H9 (cell line): ENCODE results near the gene DHRS1. TPM values are rescaled to one million over a fixed set of nuclear protein-coding genes. Genes with fewer than 3 reads are reported as not detected.

ENCODE experiments used
- DNase-seq: peaks from one replicate; pipeline ENCODE4 v3.0.0-alpha.2; 2017
- H2AFZ ChIP-seq: one replicate; pipeline ENCODE4 v1.6.1; 2013; ENCODE audit warnings: mild to moderate bottlenecking, low read length, control low read depth, moderate library complexity
- H2AK5ac ChIP-seq: 2 replicates; pipeline ENCODE4 v1.6.1; 2013; ENCODE audit warnings: low read length, control low read depth, mixed read lengths; ENCODE audit not compliant: insufficient read length
- H2BK120ac ChIP-seq: one replicate; pipeline ENCODE4 v1.6.1; 2013; ENCODE audit warnings: low read depth, mild to moderate bottlenecking, low read length, control low read depth, inconsistent platforms; ENCODE audit not compliant: poor library complexity, severe bottlenecking
- H2BK12ac ChIP-seq: 2 replicates; pipeline ENCODE4 v1.6.1; 2013; ENCODE audit warnings: low read length, control low read depth, mixed read lengths, low read depth; ENCODE audit not compliant: insufficient read length
- H2BK15ac ChIP-seq: 2 replicates; pipeline ENCODE4 v1.6.1; 2013; ENCODE audit warnings: low read depth, low read length, control low read depth
- H2BK20ac ChIP-seq: one replicate; pipeline ENCODE4 v1.6.1; 2013; ENCODE audit warnings: low read depth, mild to moderate bottlenecking, low read length, control low read depth, inconsistent platforms; ENCODE audit not compliant: poor library complexity, severe bottlenecking
- H2BK5ac ChIP-seq: 2 replicates; pipeline ENCODE4 v1.6.1; 2013; ENCODE audit warnings: low read length, control low read depth, mixed read lengths; ENCODE audit not compliant: insufficient read length
- H3K14ac ChIP-seq: 2 replicates; pipeline ENCODE4 v1.6.1; 2013; ENCODE audit warnings: low read length, control low read depth; ENCODE audit not compliant: insufficient read depth
- H3K18ac ChIP-seq: 2 replicates; pipeline ENCODE4 v1.6.1; 2013; ENCODE audit warnings: low read depth, mild to moderate bottlenecking, mixed read lengths, low read length, control low read depth; ENCODE audit not compliant: insufficient read length
- H3K23ac ChIP-seq: 2 replicates; pipeline ENCODE4 v1.6.1; 2013; ENCODE audit warnings: low read length, control low read depth, mixed read lengths, low read depth; ENCODE audit not compliant: insufficient read length
- H3K23me2 ChIP-seq: 2 replicates; pipeline ENCODE4 v1.6.1; 2013; ENCODE audit warnings: low read depth, mild to moderate bottlenecking, mixed read lengths, low read length, control low read depth; ENCODE audit not compliant: insufficient read length, poor library complexity, severe bottlenecking
- H3K27ac ChIP-seq: 2 replicates; pipeline ENCODE4 v1.5.1; 2013; ENCODE audit warnings: low read length, control low read depth, mixed read lengths, low read depth; ENCODE audit not compliant: insufficient read length
- H3K27me3 ChIP-seq: 2 replicates; pipeline ENCODE4 v1.6.1; 2013; ENCODE audit warnings: low read length, control low read depth, inconsistent platforms; ENCODE audit not compliant: insufficient read depth
- H3K4ac ChIP-seq: 2 replicates; pipeline ENCODE4 v1.6.1; 2013; ENCODE audit warnings: low read depth, mild to moderate bottlenecking, control low read depth, inconsistent platforms, low read length, moderate library complexity
- H3K4me1 ChIP-seq: 2 replicates; pipeline ENCODE4 v1.6.1; 2013; ENCODE audit warnings: low read length, control low read depth, inconsistent platforms; ENCODE audit not compliant: insufficient read depth
- H3K4me2 ChIP-seq: 2 replicates; pipeline ENCODE4 v1.6.1; 2013; ENCODE audit warnings: low read length, control low read depth, mixed read lengths; ENCODE audit not compliant: insufficient read length, insufficient read depth
- H3K56ac ChIP-seq: 2 replicates; pipeline ENCODE4 v1.6.1; 2013; ENCODE audit warnings: low read depth, mild to moderate bottlenecking, mixed read lengths, low read length, control low read depth; ENCODE audit not compliant: insufficient read length
- H3K79me1 ChIP-seq: 2 replicates; pipeline ENCODE4 v1.6.1; 2013; ENCODE audit warnings: low read depth, mild to moderate bottlenecking, moderate library complexity, low read length, control low read depth, inconsistent platforms; ENCODE audit not compliant: insufficient read depth, poor library complexity, severe bottlenecking
- H3K79me2 ChIP-seq: 2 replicates; pipeline ENCODE4 v1.6.1; 2013; ENCODE audit warnings: low read length, control low read depth, inconsistent platforms; ENCODE audit not compliant: insufficient read depth
- H3K9ac ChIP-seq: 2 replicates; pipeline ENCODE4 v1.6.1; 2013; ENCODE audit warnings: low read length, control low read depth, mixed read lengths; ENCODE audit not compliant: insufficient read length; ENCODE audit errors: extremely low read depth
- H3K9me3 ChIP-seq: one replicate; pipeline ENCODE4 v1.6.1; 2013; ENCODE audit warnings: low read depth, low read length, inconsistent platforms; ENCODE audit not compliant: control insufficient read depth
- H3T11ph ChIP-seq: one replicate; pipeline ENCODE4 v1.6.1; 2013; ENCODE audit warnings: mild to moderate bottlenecking, low read length, control low read depth, inconsistent platforms
- H4K20me1 ChIP-seq: one replicate; pipeline ENCODE4 v1.6.1; 2013; ENCODE audit not compliant: control insufficient read depth, insufficient read length, insufficient read depth
- H4K5ac ChIP-seq: 2 replicates; pipeline ENCODE4 v1.6.1; 2013; ENCODE audit warnings: low read depth, mild to moderate bottlenecking, mixed read lengths, low read length, control low read depth; ENCODE audit not compliant: insufficient read length
- H4K8ac ChIP-seq: replicated peaks from 2 replicates; pipeline ENCODE4 v1.6.1; 2013; ENCODE audit warnings: low read length, control low read depth, mixed read lengths, low read depth; ENCODE audit not compliant: insufficient read length
- H4K91ac ChIP-seq: 2 replicates; pipeline ENCODE4 v1.6.1; 2013; ENCODE audit warnings: low read depth, mild to moderate bottlenecking, moderate library complexity, mixed read lengths, low read length, control low read depth; ENCODE audit not compliant: insufficient read length
- H3K27ac Mint-ChIP-seq, 3 experiments: 2 replicates in 2 of 3; 3 replicates in 1 of 3; pipeline ENCODE4 v1.8.0; 2020 to 2021; ENCODE audit warnings: mixed read lengths in 3 of 3, mild to moderate bottlenecking in 1 of 3, moderate library complexity in 1 of 3
- H3K27me3 Mint-ChIP-seq: 2 replicates; pipeline ENCODE4 v1.8.0; 2021; ENCODE audit warnings: low read depth, mild to moderate bottlenecking, moderate library complexity, mixed read lengths
- H3K36me3 Mint-ChIP-seq, 3 experiments: 2 replicates in 2 of 3; 3 replicates in 1 of 3; pipeline ENCODE4 v1.8.0; 2020 to 2021; ENCODE audit warnings: low read depth in 3 of 3, mixed read lengths in 3 of 3; ENCODE audit not compliant: insufficient read depth in 1 of 3
- H3K4me1 Mint-ChIP-seq, 2 experiments: 2 replicates each; pipeline ENCODE4 v1.8.0; 2020; ENCODE audit warnings: mixed read lengths in 2 of 2
- H3K4me3 Mint-ChIP-seq, 2 experiments: 2 replicates in 1 of 2; 3 replicates in 1 of 2; pipeline ENCODE4 v1.8.0; 2020 to 2021; ENCODE audit warnings: mild to moderate bottlenecking in 2 of 2, mixed read lengths in 2 of 2, moderate library complexity in 1 of 2
- H3K9me3 Mint-ChIP-seq, 2 experiments: 2 replicates in 1 of 2; 3 replicates in 1 of 2; pipeline ENCODE4 v1.8.0; 2020; ENCODE audit warnings: mild to moderate bottlenecking in 2 of 2, mixed read lengths in 2 of 2, moderate library complexity in 1 of 2
- WGBS: extraction: QIAGEN DNeasy Blood & Tissue Kit; methylation state at CpG from one replicate; pipeline ENCODE4 v1.1.7; 2013; ENCODE audit warnings: missing lambda C conversion rate, low lambda C conversion rate, mixed read lengths; ENCODE audit not compliant: insufficient read length; ENCODE audit errors: extremely low coverage; 5-methylcytosine and 5-hydroxymethylcytosine counted together
- total RNA-seq: library from RNA; stranded (reverse); gene quantifications from 2 replicates; pipeline ENCODE4 v1.2.1, GENCODE V29; 2021
- TF ChIP-seq, protein P1 (sequence below): fragments of 200-600 bp; sonication (generic); conservative IDR thresholded peaks from 3 replicates; pipeline ENCODE4 v1.8.0; 2021; ENCODE audit warnings: antibody characterized with exemption, mild to moderate bottlenecking

Gene DHRS1
- total RNA-seq, 1 experiment from 2014 or later = 19.1 TPM

DNA sequence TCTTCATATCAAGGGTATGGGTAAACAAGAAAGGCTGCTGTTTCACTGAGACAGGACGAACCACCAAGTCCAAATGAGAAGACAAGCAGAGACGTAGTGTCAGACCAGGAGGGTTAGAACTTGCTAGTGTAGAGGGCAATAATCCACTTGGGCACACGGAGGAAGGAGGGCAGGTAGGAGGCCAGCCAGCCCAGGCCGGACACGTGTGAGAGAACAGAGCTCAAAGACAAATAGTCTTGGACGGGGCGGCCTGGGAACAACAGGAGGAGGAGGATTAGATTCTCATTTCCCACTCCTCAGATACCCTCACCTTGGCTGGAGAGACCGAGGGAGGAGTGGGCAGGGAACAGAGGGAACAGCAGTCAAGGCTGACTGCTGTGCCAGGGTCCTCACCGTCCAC, 8.8 kb downstream of the DHRS1 start:
- Histone ChIP-seq H3K9me3 (no peaks in the 10 kb centered on the region), H3K27ac (no peak overlapping the region), H2AK5ac (no peak overlapping the region), H4K8ac (no peak overlapping the region), H3K4me2 (no peak overlapping the region), H3K18ac (no peak overlapping the region), H3T11ph (no peak overlapping the region), H3K56ac (no peak overlapping the region), H3K14ac (no peak overlapping the region), H3K23me2 (no peaks in the 10 kb centered on the region), H3K23ac (no peak overlapping the region), H2BK15ac (no peak overlapping the region), H3K4me1 (no peaks in the 10 kb centered on the region), H3K79me2 (no peaks in the 10 kb centered on the region), H2BK120ac (no peak overlapping the region), H3K27me3 (no peaks in the 10 kb centered on the region), H3K4ac (no peak overlapping the region), H4K5ac (no peak overlapping the region), H2AFZ (no peak overlapping the region), H4K91ac (no peak overlapping the region), H4K20me1 (no peaks in the 10 kb centered on the region), H3K79me1 (no peaks in the 10 kb centered on the region), H2BK20ac (no peak overlapping the region), H3K9ac (no peak overlapping the region), H2BK5ac (no peak overlapping the region), H2BK12ac (no peak overlapping the region)
- peaks cover 4 to 38% (median 8%) of the 10 kb centered on the region in 3 experiments; a peak in 6 of 7 replicates for H3K36me3 Mint-ChIP-seq
- DNase-seq = no peak
- H3K4me3 Mint-ChIP-seq = no peak overlapping the region
- no peaks in the 10 kb centered on the region for H3K9me3 Mint-ChIP-seq
- H3K27me3 Mint-ChIP-seq = no peaks in the 10 kb centered on the region
- no CpG with 5 or more reads among the region's 9 CpGs for WGBS
- H3K27ac Mint-ChIP-seq = no peak overlapping the region
- H3K4me1 Mint-ChIP-seq = no peaks in the 10 kb centered on the region
- TF ChIP-seq, protein P1, sequence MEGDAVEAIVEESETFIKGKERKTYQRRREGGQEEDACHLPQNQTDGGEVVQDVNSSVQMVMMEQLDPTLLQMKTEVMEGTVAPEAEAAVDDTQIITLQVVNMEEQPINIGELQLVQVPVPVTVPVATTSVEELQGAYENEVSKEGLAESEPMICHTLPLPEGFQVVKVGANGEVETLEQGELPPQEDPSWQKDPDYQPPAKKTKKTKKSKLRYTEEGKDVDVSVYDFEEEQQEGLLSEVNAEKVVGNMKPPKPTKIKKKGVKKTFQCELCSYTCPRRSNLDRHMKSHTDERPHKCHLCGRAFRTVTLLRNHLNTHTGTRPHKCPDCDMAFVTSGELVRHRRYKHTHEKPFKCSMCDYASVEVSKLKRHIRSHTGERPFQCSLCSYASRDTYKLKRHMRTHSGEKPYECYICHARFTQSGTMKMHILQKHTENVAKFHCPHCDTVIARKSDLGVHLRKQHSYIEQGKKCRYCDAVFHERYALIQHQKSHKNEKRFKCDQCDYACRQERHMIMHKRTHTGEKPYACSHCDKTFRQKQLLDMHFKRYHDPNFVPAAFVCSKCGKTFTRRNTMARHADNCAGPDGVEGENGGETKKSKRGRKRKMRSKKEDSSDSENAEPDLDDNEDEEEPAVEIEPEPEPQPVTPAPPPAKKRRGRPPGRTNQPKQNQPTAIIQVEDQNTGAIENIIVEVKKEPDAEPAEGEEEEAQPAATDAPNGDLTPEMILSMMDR = no peak
